Ovary (tissue), 9 donors: ENCODE data around the gene AFF1. TPM values are rescaled to one million over a fixed set of nuclear protein-coding genes. Genes with fewer than 3 reads are reported as not detected.

Source experiments
- DNase-seq, 5 donors: peaks; one replicate each; pipeline ENCODE4 v3.0.0-alpha.2; 2019 to 2020
- H3K27ac ChIP-seq, 2 donors: fragments of 200-600 bp; one replicate each; pipeline versions ENCODE4 v1.5.1 to v1.8.0; 2019 to 2022
- H3K27me3 ChIP-seq: fragments of 200-600 bp; one replicate; pipeline ENCODE4 v1.8.0; 2022
- H3K36me3 ChIP-seq: fragments of 200-600 bp; sonication (generic); one replicate; pipeline ENCODE4 v1.5.1; 2019
- H3K4me1 ChIP-seq: one replicate; pipeline ENCODE4 v1.8.1; 2013; ENCODE audit warnings: mild to moderate bottlenecking, moderate library complexity; ENCODE audit not compliant: insufficient read depth
- H3K4me3 ChIP-seq: fragments of 200-600 bp; sonication (generic); one replicate; pipeline ENCODE4 v1.5.1; 2017
- H3K9me3 ChIP-seq, 2 donors: fragments of 200-600 bp in 1 of 2; sonication (generic) in 1 of 2; one replicate each; pipeline versions ENCODE4 v1.5.1 to v1.8.1; 2013 to 2019; ENCODE audit warnings: mild to moderate bottlenecking in 1 of 2, moderate library complexity in 1 of 2
- EP300 ChIP-seq: sonication (generic); formaldehyde crosslinking; IDR thresholded peaks from one replicate; pipeline ENCODE4 v1.6.1; 2017; ENCODE audit warnings: antibody characterized with exemption
- POLR2A ChIP-seq: fragments of 450-650 bp; IDR thresholded peaks from one replicate; pipeline ENCODE4 v1.6.1; 2017; ENCODE audit warnings: antibody characterized with exemption, mild to moderate bottlenecking, moderate library complexity
- WGBS, 3 donors: extraction: QIAGEN DNeasy Blood & Tissue Kit in 1 of 3; methylation state at CpG; one replicate each; pipeline versions ENCODE4 v1.1.5 to v1.1.7; 2013 to 2017; 5-methylcytosine and 5-hydroxymethylcytosine counted together
- intact Hi-C, 4 donors: fragments of 100-400 bp; cut with DNase I; formaldehyde crosslinking; loops; one replicate each; pipeline versions ENCODE4 v1.11.0 to v1.15.1; 2022 to 2023
- polyA plus RNA-seq, 2 donors: library from polyadenylated mRNA; stranded (reverse); fragments of 200-250 nt in 1 of 2; fragments of 350-450 nt in 1 of 2; fragmentation: Illumina TruSeq in 1 of 2; extraction: RNeasy Lipid Tissue Mini Kit (QIAGEN cat#74804) in 1 of 2; gene quantifications; one replicate each; pipeline ENCODE4 v1.2.3, GENCODE V29; 2013 to 2014
- total RNA-seq, 7 donors: library from RNA; depleted of rRNA in 2 of 7; stranded (reverse); fragments of >200 nt in 2 of 7; fragmentation: NEBNext Ultra II Directional in 3 of 7; extraction: Animal tissue kit (Norgen Biotek cat#: 25700) in 3 of 7; gene quantifications; one replicate each; pipeline versions ENCODE4 v1.1.0 to v1.2.4, GENCODE V29; 2016 to 2023
- TF ChIP-seq, protein P1 (sequence below), 3 donors: fragments of 450-650 bp in 2 of 3; fragments of 200-600 bp in 1 of 3; IDR thresholded peaks; one replicate each; pipeline versions ENCODE4 v1.5.1 to v1.8.0; 2016 to 2022; ENCODE audit warnings: antibody characterized with exemption in 3 of 3, mild to moderate bottlenecking in 1 of 3
- donor health status: DM: no; HTN: no; CAD: no; lungs with moderate emphysema.
- donor health status: DM: no; HTN: no; CAD: no.
- donor health status: Bipolar disorder and iron deficiency.
- donor health status: DM: yes; HTN: yes; CAD: no.
- donor health status: DM: no; HTN: no; CAD: no.
- donor health status: DM: yes; HTN: yes; CAD: no.

The AFF1 gene
- total and polyA plus RNA-seq, 9 donors = 26.0 to 107 (median 76.7) TPM

DNA sequence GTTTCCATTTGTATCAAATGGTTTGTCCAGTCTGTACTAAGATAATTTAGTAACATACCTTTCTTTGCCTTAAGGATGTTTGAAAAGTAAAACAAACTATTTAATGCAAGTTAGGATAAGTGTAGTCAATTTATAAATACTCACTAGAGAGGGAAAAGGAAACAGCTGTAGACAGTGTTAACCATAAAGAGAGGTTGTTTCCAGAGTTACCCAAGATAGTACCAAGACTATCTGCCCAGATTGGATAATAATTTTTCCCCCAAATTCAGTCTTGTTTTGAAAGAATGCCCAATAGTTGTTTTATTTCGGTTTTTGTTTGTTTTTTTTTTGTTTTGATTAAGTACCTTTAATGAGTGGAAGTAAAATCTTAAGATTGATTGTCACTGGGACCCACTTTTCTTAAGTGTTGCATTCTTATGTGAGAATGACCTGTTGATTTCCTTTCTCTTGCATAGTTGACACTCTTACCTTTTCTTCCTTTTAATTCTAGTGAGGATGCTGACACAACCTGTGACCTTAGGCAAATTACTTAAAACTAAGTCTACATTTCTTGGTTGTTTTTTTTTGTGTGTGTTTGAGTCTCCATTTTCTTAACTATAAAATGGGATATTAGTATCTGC, 12.8 kb downstream of the AFF1 start:
- TF ChIP-seq POLR2A (no peak), EP300 (no peak)
- TF ChIP-seq, protein P1, sequence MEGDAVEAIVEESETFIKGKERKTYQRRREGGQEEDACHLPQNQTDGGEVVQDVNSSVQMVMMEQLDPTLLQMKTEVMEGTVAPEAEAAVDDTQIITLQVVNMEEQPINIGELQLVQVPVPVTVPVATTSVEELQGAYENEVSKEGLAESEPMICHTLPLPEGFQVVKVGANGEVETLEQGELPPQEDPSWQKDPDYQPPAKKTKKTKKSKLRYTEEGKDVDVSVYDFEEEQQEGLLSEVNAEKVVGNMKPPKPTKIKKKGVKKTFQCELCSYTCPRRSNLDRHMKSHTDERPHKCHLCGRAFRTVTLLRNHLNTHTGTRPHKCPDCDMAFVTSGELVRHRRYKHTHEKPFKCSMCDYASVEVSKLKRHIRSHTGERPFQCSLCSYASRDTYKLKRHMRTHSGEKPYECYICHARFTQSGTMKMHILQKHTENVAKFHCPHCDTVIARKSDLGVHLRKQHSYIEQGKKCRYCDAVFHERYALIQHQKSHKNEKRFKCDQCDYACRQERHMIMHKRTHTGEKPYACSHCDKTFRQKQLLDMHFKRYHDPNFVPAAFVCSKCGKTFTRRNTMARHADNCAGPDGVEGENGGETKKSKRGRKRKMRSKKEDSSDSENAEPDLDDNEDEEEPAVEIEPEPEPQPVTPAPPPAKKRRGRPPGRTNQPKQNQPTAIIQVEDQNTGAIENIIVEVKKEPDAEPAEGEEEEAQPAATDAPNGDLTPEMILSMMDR (IDR thresholded peaks at IDR 0.05) = no peak
- 23 to 31% (median 27%) methylated on average over 1 of the region's 1 CpG for WGBS, 3 donors
- Histone ChIP-seq H3K4me1 (peaks cover 2% of the 10 kb centered on the region), H3K27me3 (no peaks in the 10 kb centered on the region), H3K27ac (no peak overlapping the region), H3K9me3 (no peaks in the 10 kb centered on the region), H3K4me3 (no peak overlapping the region), H3K36me3 (no peaks in the 10 kb centered on the region)
- no peak for DNase-seq
- intact Hi-C loops = no loop called here

GRCh38 chr4:86948276-86948675, 13.5 kb downstream of the AFF1 start:
- WGBS, 3 donors = 88 to 96% (median 94%) methylated on average over 1 of the region's 1 CpG
- H3K36me3 ChIP-seq = no peaks in the 10 kb centered on the region
- DNase-seq = no peak
- no peak for TF ChIP-seq POLR2A
- no peak for TF ChIP-seq EP300
- TF ChIP-seq, protein P1 (IDR thresholded peaks at IDR 0.05) = no peak
- no peak overlapping the region for H3K27ac ChIP-seq
- no peaks in the 10 kb centered on the region for H3K27me3 ChIP-seq
- H3K9me3 ChIP-seq = no peaks in the 10 kb centered on the region
- intact Hi-C loops = no loop called here
- peaks cover 2% of the 10 kb centered on the region for H3K4me1 ChIP-seq
- no peak overlapping the region for H3K4me3 ChIP-seq

- intact Hi-C loops = no loop called here
- 76 to 82% (median 78%) methylated on average over 10 of the region's 10 CpGs for WGBS, 3 donors
These were observed 16.2 kb downstream of the AFF1 start for GRCh38 chr4:86950831-86951525.

GRCh38 chr4:86955888-86956451, 21.2 kb downstream of the AFF1 start:
- H3K9me3 ChIP-seq = no peaks in the 10 kb centered on the region
- DNase-seq = no peak
- no peaks in the 10 kb centered on the region for H3K36me3 ChIP-seq
- peaks cover 10% of the 10 kb centered on the region for H3K4me1 ChIP-seq
- TF ChIP-seq, protein P1 (IDR thresholded peaks at IDR 0.05) = no peak
- TF ChIP-seq POLR2A (no peak), EP300 (no peak)
- H3K27ac ChIP-seq = no peak overlapping the region
- no peaks in the 10 kb centered on the region for H3K27me3 ChIP-seq
- no peak overlapping the region for H3K4me3 ChIP-seq
- intact Hi-C loops = no loop called here

More at GRCh38 chr4:86950831-86951525, 16.2 kb downstream of the AFF1 start:
- no peak overlapping the region for H3K4me3 ChIP-seq
- H3K36me3 ChIP-seq = no peaks in the 10 kb centered on the region
- peaks cover 2% of the 10 kb centered on the region for H3K4me1 ChIP-seq
- no peaks in the 10 kb centered on the region for H3K27me3 ChIP-seq
- no peaks in the 10 kb centered on the region for H3K9me3 ChIP-seq
- DNase-seq = no peak
- H3K27ac ChIP-seq = no peak overlapping the region
- TF ChIP-seq, protein P1 (IDR thresholded peaks at IDR 0.05) = no peak
- TF ChIP-seq POLR2A (no peak), EP300 (no peak)
